Esophagus squamous epithelium (tissue), 5 donors: Measurements from ENCODE around the gene MRPS27. TPM values are rescaled to one million over a fixed set of nuclear protein-coding genes. Genes with fewer than 3 reads are reported as not detected.

Experiments
- DNase-seq: peaks from one replicate; lab custom pipeline; 2025; lab: John Stamatoyannopoulos, UW
- H3K27ac ChIP-seq, 4 donors: fragments of 200-600 bp; sonication (generic); one replicate each; pipeline ENCODE4 v1.5.1; 2016 to 2019; ENCODE audit warnings: mild to moderate bottlenecking in 1 of 4
- H3K27me3 ChIP-seq, 4 donors: fragments of 200-600 bp; sonication (generic); 1 replicate in 3 of 4; 2 replicates in 1 of 4; pipeline versions ENCODE4 v1.5.1 to v1.6.0; 2017 to 2021; ENCODE audit warnings: antibody characterized with exemption in 1 of 4
- H3K36me3 ChIP-seq, 3 donors: fragments of 200-600 bp; sonication (generic); one replicate each; pipeline ENCODE4 v1.5.1; 2016 to 2019
- H3K4me1 ChIP-seq, 3 donors: fragments of 200-600 bp; sonication (generic); one replicate each; pipeline ENCODE4 v1.5.1; 2017 to 2019
- H3K4me3 ChIP-seq, 4 donors: fragments of 200-600 bp; sonication (generic); 1 replicate in 3 of 4; 2 replicates in 1 of 4; pipeline ENCODE4 v1.5.1; 2016 to 2019; ENCODE audit warnings: mild to moderate bottlenecking in 2 of 4, moderate library complexity in 1 of 4
- H3K9me3 ChIP-seq, 3 donors: fragments of 200-600 bp; sonication (generic); one replicate each; pipeline ENCODE4 v1.5.1; 2016 to 2019
- CTCF ChIP-seq, 6 experiments: fragments of 450-650 bp in 4 of 6; fragments of 200-600 bp in 2 of 6; sonication (generic) in 2 of 6; IDR thresholded peaks; one replicate each; pipeline ENCODE4 v1.5.1; 2016 to 2019; ENCODE audit warnings: antibody characterized with exemption in 6 of 6, mild to moderate bottlenecking in 4 of 6, moderate library complexity in 4 of 6
- POLR2A ChIP-seq, 4 donors: fragments of 450-650 bp; IDR thresholded peaks; one replicate each; pipeline ENCODE4 v1.6.1; 2017; ENCODE audit warnings: antibody characterized with exemption in 4 of 4, mild to moderate bottlenecking in 4 of 4, moderate library complexity in 3 of 4
- WGBS, 2 donors: methylation state at CpG; one replicate each; pipeline ENCODE4 v1.1.5; 2018; 5-methylcytosine and 5-hydroxymethylcytosine counted together
- intact Hi-C: fragments of 100-400 bp; cut with DNase I; formaldehyde crosslinking; loops from one replicate; pipeline ENCODE4 v1.15.0; 2022
- total RNA-seq, 4 donors: library from RNA; depleted of rRNA; stranded (reverse); fragments of >200 nt; gene quantifications; one replicate each; pipeline ENCODE4 v1.1.0, GENCODE V29; 2016
- donor health status: DM: yes; HTN: yes; CAD: no.

The MRPS27 gene
- total RNA-seq, 4 donors from 2014 or later = 33.7 to 60.0 (median 53.9) TPM

DNA sequence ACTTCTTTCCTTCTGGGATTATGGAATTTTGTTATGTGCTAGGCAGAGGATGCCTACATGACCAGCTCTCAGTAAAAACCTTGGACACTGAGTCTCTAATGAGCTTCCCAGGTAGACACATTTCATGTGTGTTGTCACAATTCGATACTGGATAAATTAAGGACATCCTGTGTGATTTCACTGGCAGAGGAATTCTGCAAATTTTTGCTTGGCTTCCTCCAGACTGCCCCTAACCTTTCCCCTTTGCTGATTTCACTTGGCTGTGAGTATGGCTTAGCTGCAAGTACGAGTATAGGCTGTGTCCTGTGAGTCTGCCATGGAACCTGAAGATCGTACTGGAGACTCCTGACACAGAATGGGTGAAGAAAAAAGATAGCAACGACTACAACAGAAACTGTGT is 47.6 kb downstream of the MRPS27 start:
- no peak for TF ChIP-seq CTCF (IDR thresholded peaks at IDR 0.05)
- no peak for TF ChIP-seq POLR2A (IDR thresholded peaks at IDR 0.05)
- Histone ChIP-seq H3K27ac (no peak overlapping the region), H3K4me1 (peaks cover 0 to 11% (median 0%) of the 10 kb centered on the region in 3 donors), H3K4me3 (no peak overlapping the region), H3K9me3 (no peaks in the 10 kb centered on the region), H3K27me3 (no peaks in the 10 kb centered on the region), H3K36me3 (peaks cover 0 to 22% (median 0%) of the 10 kb centered on the region in 3 donors)
- intact Hi-C loops = no loop called here
- 72 to 93% methylated on average over 3 to 4 of the region's 4 CpGs for WGBS, 2 donors
- DNase-seq = no peak

- 87 to 95% methylated on average over 3 of the region's 3 CpGs for WGBS, 2 donors
- H3K27me3 ChIP-seq = no peaks in the 10 kb centered on the region
- intact Hi-C loops = no loop called here
- no peak overlapping the region for H3K27ac ChIP-seq
- peaks cover 0 to 11% (median 0%) of the 10 kb centered on the region in 3 donors for H3K4me1 ChIP-seq
- no peak overlapping the region for H3K4me3 ChIP-seq
- no peaks in the 10 kb centered on the region for H3K9me3 ChIP-seq
- no peak for TF ChIP-seq CTCF (IDR thresholded peaks at IDR 0.05)
- no peak for TF ChIP-seq POLR2A (IDR thresholded peaks at IDR 0.05)
- peaks cover 0 to 19% (median 0%) of the 10 kb centered on the region in 3 donors for H3K36me3 ChIP-seq
- DNase-seq = no peak
Measured at GRCh38 chr5:72271702-72272101, 48.3 kb downstream of the MRPS27 start.

GRCh38 chr5:72270037-72270436 is 50.0 kb downstream of the MRPS27 start:
- H3K27me3 ChIP-seq = no peaks in the 10 kb centered on the region
- peaks cover 0 to 11% (median 0%) of the 10 kb centered on the region in 3 donors for H3K4me1 ChIP-seq
- H3K27ac ChIP-seq = no peak overlapping the region
- peaks cover 0 to 12% (median 0%) of the 10 kb centered on the region in 3 donors for H3K36me3 ChIP-seq
- H3K4me3 ChIP-seq = no peak overlapping the region
- no peak for DNase-seq
- no peak for TF ChIP-seq POLR2A (IDR thresholded peaks at IDR 0.05)
- no peak for TF ChIP-seq CTCF (IDR thresholded peaks at IDR 0.05)
- intact Hi-C loops = no loop called here
- WGBS, 2 donors = 77 to 98% methylated on average over 4 of the region's 4 CpGs
- H3K9me3 ChIP-seq = no peaks in the 10 kb centered on the region

DNA sequence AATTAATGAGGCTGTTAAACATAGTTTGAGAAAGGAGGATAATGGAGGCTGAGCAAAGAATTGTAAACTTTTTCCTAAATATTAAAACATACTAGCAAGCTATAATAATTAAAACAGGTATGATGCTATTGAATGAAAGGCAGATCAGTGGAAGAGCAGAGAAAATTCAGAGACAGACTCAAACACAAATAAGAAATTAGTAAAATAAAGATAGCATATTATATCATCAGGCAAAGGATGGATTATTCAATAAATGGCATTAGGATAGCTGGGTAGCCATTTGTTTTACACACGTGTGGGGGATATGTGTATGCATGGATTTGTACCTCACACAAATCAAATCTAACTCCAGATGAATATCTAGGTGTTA is 50.6 kb downstream of the MRPS27 start:
- H3K27ac ChIP-seq = no peak overlapping the region
- WGBS, 2 donors = 83 to 91% methylated on average over 1 of the region's 1 CpG
- intact Hi-C loops = no loop called here
- H3K4me1 ChIP-seq = peaks cover 0 to 11% (median 0%) of the 10 kb centered on the region in 3 donors
- no peaks in the 10 kb centered on the region for H3K27me3 ChIP-seq
- DNase-seq = no peak
- H3K4me3 ChIP-seq = no peak overlapping the region
- H3K9me3 ChIP-seq = no peaks in the 10 kb centered on the region
- TF ChIP-seq POLR2A (IDR thresholded peaks at IDR 0.05) (no peak), CTCF (IDR thresholded peaks at IDR 0.05) (no peak)
- H3K36me3 ChIP-seq = peaks cover 0 to 6% (median 0%) of the 10 kb centered on the region in 3 donors

GRCh38 chr5:72268753-72269410 is 51.2 kb downstream of the MRPS27 start:
- TF ChIP-seq POLR2A (IDR thresholded peaks at IDR 0.05) = no peak
- TF ChIP-seq CTCF (IDR thresholded peaks at IDR 0.05) = peak in 5 of 6 experiments; percentile 48 to 80 (median 64)
- intact Hi-C loops = no loop called here
- H3K9me3 ChIP-seq = no peaks in the 10 kb centered on the region
- H3K4me1 ChIP-seq = peaks cover 0 to 11% (median 0%) of the 10 kb centered on the region in 3 donors
- no peak for DNase-seq
- H3K36me3 ChIP-seq = peaks cover 0 to 4% (median 0%) of the 10 kb centered on the region in 3 donors
- 33 to 38% methylated on average over 2 of the region's 2 CpGs for WGBS, 2 donors
- no peak overlapping the region for H3K4me3 ChIP-seq
- no peak overlapping the region for H3K27ac ChIP-seq
- H3K27me3 ChIP-seq = no peaks in the 10 kb centered on the region
